ENCODE data around the gene GCNA.

Gene GCNA

DNA sequence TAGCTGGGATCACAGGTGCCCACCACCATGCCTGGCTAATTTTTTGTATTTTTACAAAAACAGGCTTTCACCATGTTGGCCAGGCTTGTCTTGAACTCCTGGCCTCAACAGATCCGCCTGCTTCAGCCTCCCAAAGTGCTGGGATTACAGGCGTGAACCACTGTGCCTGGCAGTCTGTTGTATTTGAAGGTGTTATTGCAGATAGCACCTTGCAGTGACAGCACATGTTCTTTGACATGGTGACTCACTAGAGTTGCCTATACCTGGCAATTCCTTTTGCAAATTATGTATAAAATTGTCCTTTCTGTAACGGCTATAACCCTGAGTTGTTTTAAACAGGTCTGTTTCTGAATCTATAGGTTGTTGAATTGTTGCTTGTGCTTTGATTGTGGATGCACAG is 37.4 kb upstream of the GCNA start:
- no peak overlapping the region for H3K9ac ChIP-seq
- H3K4me3 ChIP-seq (ENCODE audit: low read depth, low read length), result no peak overlapping the region
- peaks cover 28% of the 10 kb centered on the region for H3K79me2 ChIP-seq
- no peaks in the 10 kb centered on the region for H3K27me3 ChIP-seq (ENCODE audit: control insufficient read depth, insufficient read depth, low read length)
- H3K36me3 ChIP-seq (ENCODE audit: control insufficient read depth, insufficient read depth, low read length), result no peaks in the 10 kb centered on the region
- no peaks in the 10 kb centered on the region for H3K9me3 ChIP-seq (ENCODE audit: control insufficient read depth, low read length)
- no peak overlapping the region for H2AFZ ChIP-seq
- TF ChIP-seq, protein P1, sequence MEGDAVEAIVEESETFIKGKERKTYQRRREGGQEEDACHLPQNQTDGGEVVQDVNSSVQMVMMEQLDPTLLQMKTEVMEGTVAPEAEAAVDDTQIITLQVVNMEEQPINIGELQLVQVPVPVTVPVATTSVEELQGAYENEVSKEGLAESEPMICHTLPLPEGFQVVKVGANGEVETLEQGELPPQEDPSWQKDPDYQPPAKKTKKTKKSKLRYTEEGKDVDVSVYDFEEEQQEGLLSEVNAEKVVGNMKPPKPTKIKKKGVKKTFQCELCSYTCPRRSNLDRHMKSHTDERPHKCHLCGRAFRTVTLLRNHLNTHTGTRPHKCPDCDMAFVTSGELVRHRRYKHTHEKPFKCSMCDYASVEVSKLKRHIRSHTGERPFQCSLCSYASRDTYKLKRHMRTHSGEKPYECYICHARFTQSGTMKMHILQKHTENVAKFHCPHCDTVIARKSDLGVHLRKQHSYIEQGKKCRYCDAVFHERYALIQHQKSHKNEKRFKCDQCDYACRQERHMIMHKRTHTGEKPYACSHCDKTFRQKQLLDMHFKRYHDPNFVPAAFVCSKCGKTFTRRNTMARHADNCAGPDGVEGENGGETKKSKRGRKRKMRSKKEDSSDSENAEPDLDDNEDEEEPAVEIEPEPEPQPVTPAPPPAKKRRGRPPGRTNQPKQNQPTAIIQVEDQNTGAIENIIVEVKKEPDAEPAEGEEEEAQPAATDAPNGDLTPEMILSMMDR (IDR thresholded peaks at IDR 0.05), result no peak
- H3K4me2 ChIP-seq (ENCODE audit: low read length), result no peak overlapping the region
- no peaks in the 10 kb centered on the region for H3K4me1 ChIP-seq
- no peak overlapping the region for H3K27ac ChIP-seq

DNA sequence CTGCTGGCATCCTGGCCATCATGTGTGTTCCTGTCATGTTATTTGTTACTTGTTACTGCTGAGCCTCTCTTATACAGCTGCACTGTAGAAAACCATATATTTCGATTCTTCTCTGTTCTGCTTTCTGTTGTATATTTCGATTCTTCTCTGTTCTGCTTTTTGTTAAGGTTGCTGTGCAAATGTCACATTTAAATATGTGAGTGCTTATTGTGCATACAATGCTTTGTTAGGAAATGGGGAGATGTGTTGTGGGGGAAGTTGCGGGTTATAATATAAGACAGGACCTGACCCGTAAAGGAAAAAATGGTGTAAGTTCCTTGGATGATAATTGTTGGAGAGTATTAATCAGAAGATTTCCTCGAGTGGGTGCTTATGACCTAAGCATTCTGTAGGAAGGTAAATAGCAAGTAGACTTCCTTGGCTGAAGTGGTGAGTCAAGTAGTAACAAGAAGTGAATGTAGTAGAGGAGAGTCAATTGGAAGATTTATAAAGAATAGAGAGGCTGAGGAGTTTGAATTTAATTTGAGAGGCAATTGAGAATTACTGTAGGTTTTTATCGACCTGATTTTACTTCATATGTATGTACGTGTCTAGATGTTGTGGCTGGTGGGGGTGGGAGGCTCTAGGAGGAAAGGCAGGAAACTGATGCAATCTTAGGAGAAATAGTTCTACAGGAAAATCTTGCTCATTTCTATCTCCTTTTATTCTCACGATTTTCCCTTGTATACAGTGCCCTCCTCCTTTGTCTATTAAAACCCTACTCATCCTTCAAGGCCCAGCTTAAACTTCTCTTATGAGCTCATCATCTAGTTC is 36.8 kb upstream of the GCNA start:
- no peak overlapping the region for H3K27ac ChIP-seq
- TF ChIP-seq, protein P1 (IDR thresholded peaks at IDR 0.05), result no peak
- no peak overlapping the region for H3K4me2 ChIP-seq (ENCODE audit: low read length)

DNA sequence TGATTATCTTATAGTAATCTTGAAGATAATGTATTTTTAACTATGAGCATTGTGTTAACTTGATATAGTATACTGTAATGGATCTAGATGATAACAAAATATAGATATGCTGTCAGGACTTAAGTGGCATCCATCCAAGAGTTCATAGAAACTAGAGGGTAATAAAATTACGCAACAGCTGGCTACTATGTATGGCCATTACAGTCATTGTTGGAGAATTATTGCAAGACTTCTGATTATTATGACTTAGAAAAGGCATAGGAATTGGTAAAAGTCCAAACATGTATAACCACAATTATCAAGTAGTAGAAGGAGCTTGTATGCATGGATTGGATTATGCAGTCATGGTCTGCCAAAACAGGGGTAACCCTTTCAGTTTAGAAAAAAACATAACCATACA is 35.8 kb upstream of the GCNA start:
- Histone ChIP-seq H3K4me2 (ENCODE audit: low read length) (no peak overlapping the region), H3K79me2 (peaks cover 34% of the 10 kb centered on the region), H3K4me3 (ENCODE audit: low read depth, low read length) (no peak overlapping the region), H3K9me3 (ENCODE audit: control insufficient read depth, low read length) (no peaks in the 10 kb centered on the region), H3K4me1 (no peaks in the 10 kb centered on the region), H3K27ac (no peak overlapping the region), H3K9ac (no peak overlapping the region), H2AFZ (no peak overlapping the region), H3K27me3 (ENCODE audit: control insufficient read depth, insufficient read depth, low read length) (no peaks in the 10 kb centered on the region), H3K36me3 (ENCODE audit: control insufficient read depth, insufficient read depth, low read length) (no peaks in the 10 kb centered on the region)
- TF ChIP-seq, protein P1 (IDR thresholded peaks at IDR 0.05), result no peak

More for the DNA sequence above, 36.8 kb upstream of the GCNA start:
- Histone ChIP-seq H3K79me2 (peaks cover 32% of the 10 kb centered on the region), H3K36me3 (ENCODE audit: control insufficient read depth, insufficient read depth, low read length) (no peaks in the 10 kb centered on the region), H3K27me3 (ENCODE audit: control insufficient read depth, insufficient read depth, low read length) (no peaks in the 10 kb centered on the region), H3K4me1 (no peaks in the 10 kb centered on the region), H2AFZ (no peak overlapping the region), H3K9me3 (ENCODE audit: control insufficient read depth, low read length) (no peaks in the 10 kb centered on the region), H3K9ac (no peak overlapping the region), H3K4me3 (ENCODE audit: low read depth, low read length) (no peak overlapping the region)

DNA sequence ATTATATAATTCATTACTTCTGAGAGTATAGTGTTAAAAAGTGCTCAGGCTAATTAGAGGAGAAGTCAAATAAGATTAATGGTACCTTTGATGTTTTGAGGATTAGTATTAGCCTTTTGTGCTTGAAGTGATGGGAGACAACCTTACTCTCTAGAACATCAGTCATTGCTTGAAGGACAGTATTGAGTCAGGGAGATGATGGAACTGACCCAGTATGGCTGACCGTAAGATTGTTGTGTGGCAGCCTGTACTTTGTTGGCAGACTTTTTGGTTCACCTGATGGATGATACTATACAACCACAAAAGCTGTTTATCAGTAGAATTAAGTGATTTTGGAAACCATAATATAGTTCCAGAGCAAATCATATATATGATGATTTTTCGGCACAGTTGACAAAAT is 35.4 kb upstream of the GCNA start:
- H3K4me3 ChIP-seq (ENCODE audit: low read depth, low read length), result no peak overlapping the region
- H3K4me2 ChIP-seq (ENCODE audit: low read length), result no peak overlapping the region
- no peak overlapping the region for H2AFZ ChIP-seq
- TF ChIP-seq, protein P1 (IDR thresholded peaks at IDR 0.05), result no peak
- H3K27ac ChIP-seq, result no peak overlapping the region
- no peak overlapping the region for H3K9ac ChIP-seq
- H3K9me3 ChIP-seq (ENCODE audit: control insufficient read depth, low read length), result no peaks in the 10 kb centered on the region
- H3K4me1 ChIP-seq, result no peaks in the 10 kb centered on the region
- no peaks in the 10 kb centered on the region for H3K36me3 ChIP-seq (ENCODE audit: control insufficient read depth, insufficient read depth, low read length)
- peaks cover 31% of the 10 kb centered on the region for H3K79me2 ChIP-seq
- no peaks in the 10 kb centered on the region for H3K27me3 ChIP-seq (ENCODE audit: control insufficient read depth, insufficient read depth, low read length)

DNA sequence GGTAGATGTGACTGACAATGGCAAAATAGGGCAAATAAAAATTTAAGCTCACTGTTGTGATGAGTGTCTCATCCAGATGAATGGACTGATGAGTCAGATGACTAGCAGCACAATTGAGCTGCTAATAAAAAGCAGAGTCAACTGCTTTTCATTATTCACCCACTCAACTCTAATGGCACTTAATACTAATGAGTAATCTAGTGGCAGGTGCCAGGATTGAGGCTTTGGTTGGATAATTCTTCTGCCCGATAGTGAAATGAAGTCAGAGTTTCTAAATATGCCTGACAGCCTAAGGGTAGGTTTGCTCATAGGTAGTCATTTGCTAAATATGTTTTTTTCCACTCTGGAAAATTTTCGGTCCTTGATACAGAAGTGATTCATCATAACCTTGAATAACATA is 34.9 kb upstream of the GCNA start:
- H2AFZ ChIP-seq, result no peak overlapping the region
- H3K9me3 ChIP-seq (ENCODE audit: control insufficient read depth, low read length), result no peaks in the 10 kb centered on the region
- H3K4me2 ChIP-seq (ENCODE audit: low read length), result no peak overlapping the region
- no peak overlapping the region for H3K4me3 ChIP-seq (ENCODE audit: low read depth, low read length)
- H3K27me3 ChIP-seq (ENCODE audit: control insufficient read depth, insufficient read depth, low read length), result no peaks in the 10 kb centered on the region
- H3K27ac ChIP-seq, result no peak overlapping the region
- peaks cover 29% of the 10 kb centered on the region for H3K79me2 ChIP-seq
- TF ChIP-seq, protein P1 (IDR thresholded peaks at IDR 0.05), result no peak
- no peak overlapping the region for H3K9ac ChIP-seq
- H3K4me1 ChIP-seq, result no peaks in the 10 kb centered on the region
- H3K36me3 ChIP-seq (ENCODE audit: control insufficient read depth, insufficient read depth, low read length), result no peaks in the 10 kb centered on the region
